ENCODE data around the gene PLPPR1.

Gene PLPPR1

GRCh38 chr9:101369884-101370531 lies 341.5 kb downstream of the PLPPR1 start:
- TF ChIP-seq OSR1 (CRISPR knock-in tag; IDR thresholded peaks at IDR 0.05) = no peak
- no peak for TF ChIP-seq ESRRG (CRISPR knock-in tag; IDR thresholded peaks at IDR 0.05)
- TF ChIP-seq ZFP30 (CRISPR knock-in tag; IDR thresholded peaks at IDR 0.05) = no peak
- TF ChIP-seq TSHZ2 (CRISPR knock-in tag; IDR thresholded peaks at IDR 0.05) = no peak
- no peak for TF ChIP-seq ZC3H10 (CRISPR knock-in tag; IDR thresholded peaks at IDR 0.05)
- no peak for ATAC-seq

GRCh38 chr9:101371813-101372212 lies 343.3 kb downstream of the PLPPR1 start:
- no peak for ATAC-seq
- TF ChIP-seq ISL1 (CRISPR knock-in tag; IDR thresholded peaks at IDR 0.05) (no peak), ZNF565 (CRISPR knock-in tag; conservative IDR thresholded peaks at IDR 0.05; ENCODE audit: low read depth) (no peak), ZNF70 (CRISPR knock-in tag; IDR thresholded peaks at IDR 0.05) (no peak), PPARA (CRISPR knock-in tag; IDR thresholded peaks at IDR 0.05; ENCODE audit: borderline replicate concordance) (no peak), CREB5 (CRISPR knock-in tag; IDR thresholded peaks at IDR 0.05; ENCODE audit: low read depth) (no peak), ZNF8 (CRISPR knock-in tag; IDR thresholded peaks at IDR 0.05) (no peak), TCF4 (CRISPR knock-in tag; IDR thresholded peaks at IDR 0.05; ENCODE audit: borderline replicate concordance) (no peak), RARB (CRISPR knock-in tag; IDR thresholded peaks at IDR 0.05) (no peak), OSR1 (CRISPR knock-in tag; IDR thresholded peaks at IDR 0.05) (no peak)

- TF ChIP-seq OSR1 (CRISPR knock-in tag; IDR thresholded peaks at IDR 0.05) (no peak), ZFP3 (CRISPR knock-in tag; IDR thresholded peaks at IDR 0.05) (no peak), RARB (CRISPR knock-in tag; IDR thresholded peaks at IDR 0.05) (no peak)
- ATAC-seq = no peak
Observed at GRCh38 chr9:101372327-101373118, 344.0 kb downstream of the PLPPR1 start.
